8988T (cell line): ENCODE measurements around the gene CCIN.
A peak's percentile ranks its signal among the peaks of the same experiment; 100 is the strongest.
"Not testable (repeated sequence)": the region's sequence is repeated elsewhere in the genome, so short reads cannot be mapped to it uniquely, and the experiment has no call there.

Source experiments
- DNase-seq: peaks from one replicate; pipeline ENCODE4 v3.0.0; 2011

CCIN gene

DNA sequence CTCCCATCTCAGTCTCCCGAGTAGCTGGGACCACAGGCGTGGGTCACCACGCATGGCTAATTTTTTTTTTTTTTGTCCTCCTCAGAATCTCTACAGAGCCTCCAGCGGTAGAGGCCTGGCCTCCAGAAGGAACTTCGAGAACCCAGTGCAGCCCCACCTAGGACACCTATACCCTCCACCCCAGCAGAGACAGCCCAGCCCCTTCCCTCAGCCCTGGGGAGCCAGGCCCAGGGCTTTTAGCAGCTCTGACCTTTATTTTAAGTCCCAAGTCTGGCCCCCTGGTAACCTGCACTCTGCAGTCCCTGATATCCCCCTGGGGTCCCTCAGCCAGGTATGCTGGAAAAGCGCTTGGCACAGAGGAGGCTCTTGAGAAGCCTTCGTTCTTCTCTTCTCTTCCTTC, 27.4 kb upstream of the CCIN start:
- no peak for DNase-seq

DNA sequence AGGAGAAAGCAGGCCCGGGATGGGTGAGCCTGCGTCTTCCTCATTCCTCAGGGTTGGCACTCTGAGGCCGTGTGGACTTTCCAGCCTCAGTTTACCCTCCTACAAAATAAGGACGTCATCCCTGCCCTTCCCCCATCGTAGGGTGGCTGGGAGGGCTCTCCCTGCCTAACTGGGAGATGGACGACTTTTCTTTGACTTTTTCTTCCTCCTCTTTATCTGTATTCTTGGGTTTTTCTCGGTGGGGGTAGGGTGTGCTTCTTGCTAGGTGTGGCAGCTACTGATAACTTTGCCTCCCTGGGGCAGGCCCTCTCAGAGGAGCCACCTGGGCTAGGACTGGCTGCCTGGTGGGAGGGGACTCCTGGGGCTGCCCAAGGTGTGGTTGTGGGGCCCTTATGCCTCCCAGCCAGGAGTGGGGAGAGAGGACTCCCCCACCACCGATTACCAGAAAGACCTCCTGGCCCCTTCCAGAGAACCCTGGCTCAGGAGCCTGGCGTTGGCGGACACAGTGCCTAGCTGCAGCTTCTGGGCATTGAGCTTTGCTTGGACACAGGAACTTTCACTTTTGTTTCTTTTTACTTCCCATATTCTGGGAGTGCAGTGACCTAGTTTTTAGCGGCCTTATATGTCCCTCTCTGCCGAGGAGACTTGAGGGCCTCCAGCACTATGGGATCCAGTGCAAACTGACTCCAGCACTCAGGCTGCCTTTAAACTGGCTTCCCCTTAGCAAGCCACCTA, 26.5 kb upstream of the CCIN start:
- no peak for DNase-seq

DNA sequence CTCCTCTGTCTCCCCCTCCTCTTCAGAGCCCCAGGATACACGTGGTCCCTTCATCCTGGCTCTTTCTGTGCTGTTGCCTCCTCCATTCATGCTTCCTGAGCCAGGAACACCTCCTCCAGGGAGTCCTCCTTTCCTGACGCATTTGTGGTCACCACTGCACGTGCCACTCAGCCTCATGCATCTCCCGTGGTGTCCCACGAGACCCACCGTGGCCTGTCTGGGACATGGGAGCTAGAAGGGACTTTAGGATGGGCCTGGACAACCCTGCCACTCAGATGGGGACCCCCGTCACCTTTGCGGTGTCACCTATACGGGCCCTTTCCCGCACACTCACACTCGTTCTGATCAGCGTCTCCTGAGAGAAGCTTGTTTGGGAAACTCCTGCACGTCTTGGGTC, 25.9 kb upstream of the CCIN start:
- DNase-seq = no peak

DNA sequence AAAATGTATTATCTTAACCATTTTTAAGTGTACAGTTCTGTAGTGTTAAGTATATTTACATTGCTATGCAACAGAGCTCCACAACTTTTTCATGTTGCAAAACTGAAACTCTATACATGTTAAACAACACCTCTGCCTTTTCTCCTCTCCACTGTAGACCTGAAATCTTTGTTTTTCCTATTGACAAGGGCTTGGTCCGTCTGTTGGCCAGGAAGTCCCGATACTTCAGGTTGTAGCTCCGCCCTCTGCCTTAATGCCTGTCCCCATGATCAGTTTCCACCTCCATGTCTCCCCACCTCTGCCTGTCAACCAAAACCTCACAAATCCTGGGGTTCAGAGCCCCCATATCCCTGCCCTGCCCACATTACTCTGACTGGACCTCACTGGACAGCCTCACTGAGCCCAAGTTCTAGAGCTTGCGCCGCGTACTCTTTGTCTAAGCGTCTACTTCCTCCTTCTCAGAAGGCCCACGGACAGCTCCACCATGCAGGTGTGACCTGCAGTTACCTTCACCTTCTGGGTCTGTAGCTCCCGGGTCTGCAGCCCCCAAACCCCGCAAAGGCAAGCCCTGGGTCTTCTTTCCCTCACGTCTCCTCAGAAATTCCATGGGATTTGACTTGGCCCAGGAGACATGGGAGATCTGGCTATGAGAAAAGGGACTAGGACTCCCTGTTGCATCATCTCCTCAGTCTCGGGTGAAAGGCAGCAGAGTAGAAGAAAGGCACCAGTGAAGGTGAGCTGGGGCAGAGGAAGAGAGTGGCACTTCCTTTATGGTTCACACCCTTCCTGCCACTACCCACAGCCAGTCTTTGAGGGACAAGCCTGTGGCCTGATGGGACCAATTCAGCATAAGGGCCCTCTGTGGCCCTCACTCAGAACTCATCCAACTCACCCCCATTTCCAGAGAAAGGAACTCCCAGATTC, 24.6 kb upstream of the CCIN start:
- DNase-seq = no peak

DNA sequence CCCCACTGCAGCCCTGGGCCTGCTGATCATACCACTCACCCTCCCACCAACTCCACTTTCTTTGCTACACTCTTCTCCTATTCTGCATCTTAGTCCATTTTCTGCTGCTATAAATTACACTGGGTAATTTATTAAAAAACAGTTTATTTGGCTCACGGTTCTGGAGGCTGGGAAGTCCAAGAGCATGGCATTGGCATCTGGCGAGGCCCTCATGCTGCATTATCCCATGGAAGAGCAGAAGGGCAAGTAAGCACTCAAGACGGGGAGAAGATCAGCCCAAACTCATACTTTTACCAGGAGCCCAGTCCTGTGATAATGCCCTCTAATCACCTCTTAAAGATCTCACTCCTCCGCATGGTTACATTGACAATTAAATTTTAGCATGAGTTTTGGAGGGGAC, 23.2 kb upstream of the CCIN start:
- no peak for DNase-seq

DNA sequence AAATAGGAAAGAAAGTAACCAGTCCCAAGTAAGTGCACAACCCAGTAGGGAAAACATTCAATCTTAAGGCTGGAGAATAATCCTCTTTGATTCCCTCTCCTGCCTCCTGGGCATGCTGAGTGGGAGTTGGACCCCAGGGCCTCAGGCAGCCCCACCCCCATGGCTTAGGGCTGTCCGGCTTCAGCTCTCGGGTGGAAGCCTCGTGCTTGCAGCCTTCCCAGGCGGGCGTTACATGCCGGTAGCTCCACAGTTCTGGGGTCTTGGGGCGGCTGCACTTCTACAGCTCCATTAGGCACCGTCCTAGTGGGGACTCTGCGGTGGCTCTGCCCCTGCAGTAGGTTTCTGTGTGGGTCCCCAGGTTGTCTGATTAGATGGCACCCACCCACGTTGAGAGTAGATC, 22.5 kb upstream of the CCIN start:
- no peak for DNase-seq

DNA sequence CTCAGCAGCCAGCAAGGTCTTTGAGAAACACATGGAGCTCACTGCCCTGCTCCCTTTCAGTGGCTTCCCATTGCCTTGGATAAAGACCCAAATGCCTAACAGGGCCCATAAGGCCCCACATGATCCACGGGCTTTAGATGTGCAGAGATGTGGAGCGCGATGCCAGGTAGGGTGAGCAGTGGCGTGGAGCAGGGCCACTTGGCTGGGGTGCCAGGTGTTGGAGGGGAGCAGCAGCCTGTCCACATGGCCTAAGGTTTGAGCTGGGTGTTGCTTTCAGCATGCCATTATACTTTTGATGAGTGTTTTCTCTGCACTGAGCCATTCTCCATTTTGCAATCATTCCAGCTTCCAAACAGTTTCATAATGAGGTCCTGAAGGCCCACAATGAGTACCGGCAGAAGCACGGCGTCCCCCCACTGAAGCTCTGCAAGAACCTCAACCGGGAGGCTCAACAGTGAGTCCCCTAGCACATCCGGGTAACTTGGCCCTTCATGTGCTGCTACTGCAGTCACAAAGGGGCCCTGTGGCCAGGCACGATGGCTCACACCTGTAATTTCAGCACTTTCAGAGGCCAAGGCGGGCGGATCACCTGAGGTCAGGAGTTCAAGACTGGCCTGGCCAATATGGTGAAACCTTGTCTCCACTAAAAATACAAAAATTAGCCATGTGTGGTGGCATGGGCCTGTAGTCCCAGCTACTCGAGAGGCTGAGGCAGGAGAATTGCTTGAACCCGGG, 21.6 kb upstream of the CCIN start:
- DNase-seq = no peak

DNA sequence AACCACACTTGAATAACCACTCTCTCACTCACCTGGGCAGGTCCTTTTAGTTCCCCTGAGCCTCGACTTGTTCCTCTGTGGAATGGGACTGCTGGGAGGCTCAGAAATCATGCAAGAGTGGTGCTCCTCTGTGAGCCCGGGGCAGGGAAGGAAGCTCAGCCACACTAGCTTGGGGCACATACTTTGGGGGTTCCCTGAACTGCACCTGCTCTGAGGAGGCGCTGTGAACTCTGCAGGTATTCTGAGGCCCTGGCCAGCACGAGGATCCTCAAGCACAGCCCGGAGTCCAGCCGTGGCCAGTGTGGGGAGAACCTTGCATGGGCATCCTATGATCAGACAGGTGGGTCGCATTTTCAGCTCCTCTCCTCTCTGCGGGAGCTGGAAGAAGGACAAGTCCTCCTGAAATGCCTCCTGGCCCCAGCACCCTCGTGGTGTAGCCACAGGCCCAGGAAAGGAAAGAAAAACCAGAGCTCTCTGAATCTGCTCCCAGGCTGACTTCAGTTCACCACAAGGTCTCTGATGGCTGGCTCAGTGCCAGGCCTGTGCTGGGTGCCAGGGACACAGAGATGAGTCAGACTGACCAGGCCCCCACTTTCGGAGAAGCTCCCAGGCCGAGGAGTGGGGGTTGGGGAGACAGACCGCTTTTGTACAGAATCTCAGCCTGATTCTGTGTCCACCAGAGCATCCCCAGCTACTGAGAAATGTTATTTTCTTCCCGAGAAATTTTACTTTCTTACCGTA, 20.7 kb upstream of the CCIN start:
- DNase-seq = no peak

DNA sequence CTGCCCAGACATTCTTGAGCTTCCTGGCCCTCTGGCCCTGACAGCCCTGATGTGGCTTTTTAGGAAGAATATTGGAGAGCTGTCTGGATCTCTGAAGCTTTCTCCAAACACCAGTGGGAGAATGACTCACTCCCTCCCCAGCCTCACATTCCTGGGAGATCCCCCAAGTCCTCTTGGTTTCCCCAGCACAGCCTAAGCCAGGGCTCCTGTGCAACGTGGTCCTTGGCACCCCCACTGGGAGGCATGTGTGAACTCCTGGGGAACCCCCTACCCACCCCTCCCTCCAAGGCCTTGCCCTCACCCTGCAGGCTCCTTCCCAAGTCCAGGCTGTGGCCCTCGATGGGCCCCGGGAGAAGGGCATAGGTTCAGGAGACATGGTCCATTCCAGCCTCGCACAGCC, 20.0 kb upstream of the CCIN start:
- DNase-seq = no peak

DNA sequence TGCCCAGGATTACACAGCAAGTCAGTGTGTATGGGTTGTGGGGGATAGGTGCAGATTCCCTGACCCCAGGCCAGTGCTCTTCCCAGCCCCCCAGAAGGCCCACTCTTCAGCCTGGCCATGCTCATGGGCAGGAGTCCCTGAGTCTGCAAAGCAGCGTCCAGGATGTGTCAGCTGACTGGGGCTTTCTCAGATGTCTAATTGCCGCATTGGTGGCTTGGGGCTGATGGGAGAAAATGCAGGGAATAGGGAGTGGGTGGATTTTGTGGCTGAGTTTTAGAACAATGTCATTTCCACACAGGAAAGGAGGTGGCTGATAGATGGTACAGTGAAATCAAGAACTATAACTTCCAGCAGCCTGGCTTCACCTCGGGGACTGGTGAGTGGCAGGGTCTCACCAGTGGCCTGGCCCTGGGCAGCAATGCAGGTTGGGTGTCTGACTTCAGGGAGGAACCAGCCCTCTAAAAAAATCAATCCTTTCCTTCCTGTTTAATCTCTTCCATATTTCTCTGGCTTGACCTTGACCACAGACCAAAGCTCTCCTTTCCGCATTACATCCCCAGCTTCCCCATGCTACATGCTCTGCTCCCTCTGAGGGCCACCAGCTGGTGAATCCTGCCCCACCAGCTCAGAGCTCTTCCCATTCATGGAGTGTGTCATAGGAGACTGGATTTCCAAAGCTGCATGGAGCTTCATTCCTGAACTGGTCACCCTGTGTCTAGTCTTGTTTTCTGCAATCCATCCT, 18.4 kb upstream of the CCIN start:
- no peak for DNase-seq

DNA sequence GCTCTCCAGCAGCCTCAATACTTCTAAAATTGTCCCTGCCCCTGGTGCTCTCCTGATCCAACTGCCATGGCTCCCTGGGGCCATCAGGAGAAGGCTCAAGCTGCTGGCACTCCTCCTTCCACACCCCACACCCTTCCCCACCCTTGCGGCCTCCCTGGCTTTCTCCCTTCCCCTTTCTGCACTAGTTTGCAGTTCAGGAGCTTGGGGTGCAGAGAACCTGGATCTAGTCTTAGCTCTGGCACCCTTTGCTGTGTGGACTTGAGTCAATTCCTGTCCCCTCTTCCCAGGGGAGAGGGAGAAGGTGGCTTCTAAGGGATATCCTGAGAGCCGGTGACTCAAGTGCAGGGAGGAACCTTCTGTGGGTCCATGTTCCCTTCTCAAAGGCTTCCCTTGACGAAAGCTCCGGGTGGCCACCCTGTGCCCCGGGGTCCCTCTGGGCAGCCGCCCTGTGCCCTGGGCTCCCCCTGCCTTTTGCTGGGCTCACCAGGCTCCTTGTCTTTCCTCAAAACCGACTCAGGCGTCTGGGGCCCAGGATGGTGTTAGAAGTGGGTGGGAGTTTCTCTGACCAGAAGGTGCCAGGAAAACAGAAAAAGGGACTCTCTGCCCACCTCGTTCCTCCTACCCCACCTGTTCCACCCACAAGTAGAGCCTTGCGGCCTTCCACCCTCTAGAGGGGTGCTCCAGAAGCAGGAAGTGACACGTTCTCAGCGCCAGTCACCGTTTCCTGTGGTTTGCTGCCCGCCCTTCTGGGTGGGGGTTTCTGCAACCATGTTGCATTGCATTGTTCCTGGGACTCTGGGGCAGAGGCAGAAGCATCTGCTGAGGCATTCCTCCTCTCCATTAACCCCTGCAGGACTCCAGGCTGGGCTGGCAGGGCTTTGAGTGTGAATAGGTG, 17.6 kb upstream of the CCIN start:
- DNase-seq = no peak

DNA sequence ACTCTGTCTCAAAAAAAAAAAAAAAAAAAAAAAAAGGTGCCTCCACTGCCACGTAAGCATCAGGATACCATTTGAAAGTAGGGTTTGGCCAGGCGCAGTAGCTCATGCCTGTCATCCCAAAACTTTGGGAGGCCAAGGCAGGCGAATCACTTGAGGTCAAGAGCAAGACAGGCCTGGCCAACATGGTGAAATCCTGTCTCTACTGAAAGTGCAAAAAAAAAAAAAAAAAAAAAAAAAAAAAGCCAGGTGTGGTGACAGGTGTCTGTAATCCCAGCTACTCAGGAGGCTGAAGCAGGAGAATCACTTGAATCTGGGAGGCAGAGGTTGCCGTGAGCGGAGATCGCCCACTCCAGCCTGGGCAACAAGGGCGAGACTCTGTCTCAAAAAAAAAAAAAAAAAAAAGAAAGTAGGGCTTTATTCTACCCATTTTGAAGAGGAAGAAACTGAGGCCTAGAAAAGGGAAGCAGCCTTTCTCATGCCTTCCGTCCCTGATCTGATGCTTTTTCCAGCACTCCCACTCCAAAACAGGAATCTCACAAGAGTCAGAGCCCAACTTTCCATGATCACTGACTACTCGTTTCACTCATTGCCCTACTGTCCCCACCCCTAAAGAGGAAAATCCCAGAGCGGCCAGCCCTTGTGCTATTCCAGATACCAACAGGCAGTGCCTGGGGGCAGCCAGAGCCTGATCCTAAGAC, 16.3 kb upstream of the CCIN start:
- no peak for DNase-seq

DNA sequence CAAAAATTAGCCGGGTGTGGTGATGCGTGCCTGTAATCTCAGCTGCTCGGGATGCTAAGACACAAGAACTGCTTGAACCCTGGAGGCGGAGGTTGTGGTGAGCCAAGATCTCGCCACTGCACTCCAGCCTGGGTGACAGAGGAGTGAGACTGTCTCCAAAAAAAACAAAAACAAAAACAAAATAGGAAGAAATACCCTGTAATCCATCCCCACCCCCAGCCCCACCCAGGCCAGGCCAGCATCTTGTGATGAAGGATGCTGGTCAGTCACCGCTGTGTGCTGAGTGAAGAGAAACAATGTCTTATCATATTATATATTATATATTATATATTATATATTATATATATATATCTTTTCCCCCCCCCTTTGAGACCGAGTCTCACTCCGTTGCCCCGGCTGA, 15.4 kb upstream of the CCIN start:
- no peak for DNase-seq

DNA sequence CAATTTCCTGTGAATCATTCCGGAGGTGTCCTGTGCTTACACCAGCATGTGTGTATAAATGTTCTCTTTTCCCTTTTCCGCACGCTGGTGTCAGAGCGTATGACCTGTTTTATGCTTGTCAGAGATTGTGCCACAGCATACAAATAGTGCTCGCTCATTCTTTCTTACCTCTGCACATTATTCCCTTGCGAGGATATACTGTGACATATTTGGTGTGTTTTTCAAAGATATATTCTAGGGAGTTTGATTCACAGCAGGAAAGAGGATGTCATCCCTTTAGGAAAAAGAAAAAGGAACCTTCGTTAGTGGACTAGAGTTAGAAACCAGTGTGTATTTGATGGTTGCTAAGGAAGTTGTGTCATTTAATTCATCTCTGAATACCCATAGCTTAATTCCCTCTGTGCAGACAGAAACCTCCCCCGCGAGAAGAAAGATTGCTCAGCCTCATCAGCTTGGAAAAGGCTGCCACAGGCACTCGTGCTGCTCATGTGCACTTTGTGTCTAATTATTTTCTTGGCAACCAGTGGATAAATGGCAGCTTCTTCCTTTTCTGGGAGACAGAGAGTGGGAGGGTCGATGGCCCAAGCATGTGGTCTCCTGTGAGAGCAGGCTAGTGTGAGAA, 14.7 kb upstream of the CCIN start:
- no peak for DNase-seq

DNA sequence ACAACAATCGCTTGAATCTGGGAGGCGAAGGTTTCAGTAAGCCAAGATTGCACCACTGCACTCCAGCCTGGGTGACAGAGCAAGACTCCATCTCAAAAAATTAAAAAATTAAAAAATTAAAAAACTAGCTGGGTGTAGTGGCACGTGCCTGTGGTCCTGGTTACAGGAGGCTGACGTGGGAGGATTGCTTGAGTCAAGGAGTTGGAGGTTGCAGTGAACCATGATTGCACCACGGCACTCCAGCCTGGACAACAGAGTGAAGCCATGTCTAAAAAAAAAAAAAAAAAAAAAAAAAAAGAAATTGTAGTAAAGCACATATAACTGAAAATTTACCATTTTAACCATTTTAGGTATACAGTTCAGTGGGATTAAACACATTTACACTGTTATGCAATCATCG, 13.1 kb upstream of the CCIN start:
- DNase-seq = no peak

DNA sequence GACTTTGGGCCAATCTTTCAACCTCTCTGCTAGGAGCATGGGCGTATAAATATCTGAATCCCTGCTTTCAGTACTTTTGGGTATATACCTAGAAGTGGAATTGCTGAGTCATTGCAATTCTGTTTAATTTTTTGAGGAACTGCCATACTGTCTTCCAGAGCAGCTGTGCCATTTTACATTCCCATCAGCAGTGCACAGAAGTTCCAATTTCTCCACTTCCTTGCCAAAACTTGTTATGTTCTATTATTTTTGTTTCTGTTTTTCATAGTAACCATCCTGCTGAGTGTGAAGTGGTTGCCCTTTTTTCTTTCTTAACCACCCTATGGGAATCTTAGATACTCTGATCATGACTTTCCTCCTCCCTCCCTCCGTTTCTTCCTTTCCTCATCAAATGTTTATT, 11.1 kb upstream of the CCIN start:
- DNase-seq = no peak

DNA sequence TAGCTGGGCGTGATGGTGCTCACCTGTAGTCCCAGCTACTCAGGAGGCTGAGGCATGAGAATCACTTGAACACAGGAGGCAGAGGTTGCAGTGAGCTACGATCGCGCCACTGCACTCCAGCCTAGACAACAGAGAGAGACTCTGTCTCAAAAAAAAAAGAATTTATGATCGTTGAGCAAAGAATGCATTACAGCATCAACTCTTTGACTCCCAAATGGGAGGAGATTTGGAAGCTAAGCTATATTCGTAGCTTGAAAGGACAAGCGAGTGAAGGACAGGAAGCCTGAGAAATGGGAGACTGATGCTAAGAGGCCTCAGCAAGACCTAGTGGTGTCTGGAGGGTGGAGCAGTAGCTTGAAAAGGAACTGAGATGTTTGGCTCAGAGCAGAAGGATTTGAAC, 10.3 kb upstream of the CCIN start:
- DNase-seq = peak; percentile 1

DNA sequence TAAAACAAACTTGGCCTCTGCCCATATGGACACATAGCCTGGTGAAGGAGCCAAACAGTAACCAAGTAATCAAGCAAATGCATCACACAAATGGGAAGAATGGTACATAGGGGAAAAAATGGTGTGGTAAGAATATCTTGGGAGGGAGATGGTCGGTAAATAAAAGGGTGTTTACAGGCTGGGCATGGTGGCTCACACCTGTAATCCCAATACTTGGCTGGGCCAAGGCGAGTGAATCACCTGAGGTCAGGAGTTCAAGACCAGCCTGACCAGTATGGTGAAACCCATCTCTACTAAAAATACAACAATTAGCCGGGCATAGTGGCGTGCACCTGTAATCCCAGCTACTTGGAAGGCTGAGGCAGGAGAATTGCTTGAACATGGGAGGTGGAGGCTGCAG, 9.7 kb upstream of the CCIN start:
- not testable (repeated sequence) for DNase-seq

DNA sequence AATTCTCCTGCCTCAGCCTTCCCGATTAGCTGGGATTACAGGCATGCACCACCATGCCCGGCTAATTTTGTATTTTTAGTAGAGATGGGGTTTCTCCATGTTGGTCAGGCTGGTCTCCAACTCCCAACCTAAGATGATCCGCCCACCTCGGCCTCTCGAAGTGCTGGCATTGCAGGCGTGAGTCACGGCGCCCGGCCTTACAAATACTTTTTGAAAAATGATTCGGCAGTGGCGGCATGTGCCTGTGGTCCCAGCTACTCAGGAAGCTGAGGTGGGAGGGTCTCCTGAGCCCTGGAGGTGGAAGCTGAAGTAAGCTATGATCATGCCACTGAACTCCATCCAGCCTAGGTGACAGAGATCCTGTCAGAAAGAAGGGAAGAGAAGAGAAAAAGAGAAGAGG, 9.1 kb upstream of the CCIN start:
- DNase-seq = not testable (repeated sequence)

DNA sequence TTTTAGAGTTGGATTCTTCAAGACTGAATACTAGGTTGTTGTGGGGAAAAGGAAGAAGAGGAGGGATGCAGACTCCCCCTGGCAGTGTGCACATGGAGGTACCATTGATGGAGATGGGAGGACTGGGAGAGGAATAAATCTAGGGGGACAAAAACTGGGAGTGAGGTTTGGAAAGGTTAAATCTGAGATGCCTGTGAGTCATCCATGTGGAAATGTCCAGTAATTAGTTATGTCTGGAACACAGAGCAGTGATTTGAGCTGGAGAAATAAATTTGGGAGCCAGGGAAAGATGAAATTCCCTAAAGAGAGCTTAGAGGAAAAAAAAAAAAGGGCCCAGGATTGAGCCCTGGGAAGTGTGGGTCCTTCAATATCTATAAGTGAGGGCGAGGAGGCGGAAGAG, 8.0 kb upstream of the CCIN start:
- no peak for DNase-seq
